ENCODE data around the gene TPRG1. TPM values are rescaled to one million over a fixed set of nuclear protein-coding genes. Genes with fewer than 3 reads are reported as not detected.
"Not testable (repeated sequence)": the region's sequence is repeated elsewhere in the genome, so short reads cannot be mapped to it uniquely, and the experiment has no call there.

Gene TPRG1
- total RNA-seq, 1 experiment from 2014 or later = not detected

DNA sequence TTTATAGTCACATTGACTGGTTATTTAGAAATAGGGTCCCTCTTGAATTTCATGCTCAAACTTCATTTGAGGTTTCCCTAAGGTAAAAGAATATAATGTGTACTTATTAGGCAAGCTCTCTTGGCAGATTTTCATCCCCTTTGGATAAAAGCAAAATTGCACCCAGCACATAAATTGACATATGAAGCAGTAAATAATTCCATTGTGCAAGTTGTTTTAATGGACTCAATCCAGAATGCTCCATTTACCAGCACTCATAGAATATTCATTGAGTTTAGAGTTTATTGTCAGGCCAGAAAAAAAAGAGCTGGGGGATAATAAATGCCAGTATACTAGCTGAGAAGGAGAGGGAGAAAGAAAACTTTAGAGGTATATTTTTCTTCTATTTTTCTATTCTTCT, 136.8 kb downstream of the TPRG1 start:
- DNase-seq (ENCODE audit: low spot score) = no peak

- no peak for DNase-seq (ENCODE audit: low spot score)
Observed at GRCh38 chr3:189309400-189309975, 137.7 kb downstream of the TPRG1 start.

GRCh38 chr3:189311521-189311920, 139.8 kb downstream of the TPRG1 start:
- DNase-seq (ENCODE audit: low spot score) = no peak

GRCh38 chr3:189312866-189313265, 141.1 kb downstream of the TPRG1 start:
- DNase-seq (ENCODE audit: low spot score) = no peak

GRCh38 chr3:189316296-189317019, 144.7 kb downstream of the TPRG1 start:
- peak; percentile 81 for DNase-seq (ENCODE audit: low spot score)

GRCh38 chr3:189317911-189318310, 146.1 kb downstream of the TPRG1 start:
- no peak for DNase-seq (ENCODE audit: low spot score)

DNA sequence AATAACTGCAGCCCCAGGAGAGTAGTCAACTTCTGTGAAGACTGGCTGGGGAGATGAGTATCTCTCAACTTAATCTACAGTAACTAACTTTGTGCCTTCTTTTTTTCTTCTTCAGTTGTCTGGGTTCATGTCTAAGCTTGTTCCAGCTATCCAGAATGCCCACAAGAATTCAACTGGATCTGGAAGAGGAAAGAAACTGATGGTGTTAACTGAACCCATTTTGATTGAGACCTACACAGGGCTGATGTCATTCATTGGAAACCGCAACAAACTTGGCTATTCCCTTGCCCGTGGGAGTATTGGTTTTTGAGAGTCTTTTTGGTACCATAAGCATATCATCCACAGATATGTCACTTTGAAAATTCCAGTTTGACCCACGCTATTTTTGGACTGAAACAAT, 148.7 kb downstream of the TPRG1 start:
- no peak for DNase-seq (ENCODE audit: low spot score)

- DNase-seq (ENCODE audit: low spot score) = no peak
Observed at GRCh38 chr3:189322339-189322738, 150.6 kb downstream of the TPRG1 start.

- peak; percentile 97 for DNase-seq (ENCODE audit: low spot score)
Observed at GRCh38 chr3:189324538-189325138, 152.9 kb downstream of the TPRG1 start.

- DNase-seq (ENCODE audit: low spot score) = peak; percentile 33
Observed at GRCh38 chr3:189325454-189325853, 153.7 kb downstream of the TPRG1 start.

- not testable (repeated sequence) for DNase-seq (ENCODE audit: low spot score)
Observed at GRCh38 chr3:189329630-189330029, 157.9 kb downstream of the TPRG1 start.

GRCh38 chr3:189330066-189330465, 158.3 kb downstream of the TPRG1 start:
- DNase-seq (ENCODE audit: low spot score) = no peak

GRCh38 chr3:189331002-189331418, 159.2 kb downstream of the TPRG1 start:
- no peak for DNase-seq (ENCODE audit: low spot score)

GRCh38 chr3:189334064-189334920, 162.5 kb downstream of the TPRG1 start:
- peak; percentile 28 for DNase-seq (ENCODE audit: low spot score)

- peak; percentile 11 for DNase-seq (ENCODE audit: low spot score)
Observed at GRCh38 chr3:189337673-189338091, 165.9 kb downstream of the TPRG1 start.

- DNase-seq (ENCODE audit: low spot score) = no peak
Observed at GRCh38 chr3:189338366-189338765, 166.6 kb downstream of the TPRG1 start.

DNA sequence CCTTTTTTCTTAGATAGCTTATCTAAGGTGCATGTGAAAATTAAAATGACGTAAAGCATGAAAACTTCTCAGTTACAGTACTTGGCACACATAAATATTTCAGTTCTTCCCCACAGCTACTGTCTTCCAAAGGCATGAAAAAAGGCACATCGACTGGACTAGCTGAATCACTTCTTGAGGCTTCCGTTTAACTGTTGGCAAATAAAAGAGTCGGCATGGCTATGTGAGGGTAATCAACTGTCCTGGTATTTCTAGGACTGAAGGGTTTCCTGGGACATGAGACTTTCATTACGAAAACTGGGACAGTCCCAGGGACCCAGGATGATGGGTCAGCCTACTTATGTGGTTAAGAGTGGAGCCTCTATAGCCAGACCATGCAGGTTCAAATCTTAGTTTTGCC, 168.2 kb downstream of the TPRG1 start:
- DNase-seq (ENCODE audit: low spot score) = no peak

DNA sequence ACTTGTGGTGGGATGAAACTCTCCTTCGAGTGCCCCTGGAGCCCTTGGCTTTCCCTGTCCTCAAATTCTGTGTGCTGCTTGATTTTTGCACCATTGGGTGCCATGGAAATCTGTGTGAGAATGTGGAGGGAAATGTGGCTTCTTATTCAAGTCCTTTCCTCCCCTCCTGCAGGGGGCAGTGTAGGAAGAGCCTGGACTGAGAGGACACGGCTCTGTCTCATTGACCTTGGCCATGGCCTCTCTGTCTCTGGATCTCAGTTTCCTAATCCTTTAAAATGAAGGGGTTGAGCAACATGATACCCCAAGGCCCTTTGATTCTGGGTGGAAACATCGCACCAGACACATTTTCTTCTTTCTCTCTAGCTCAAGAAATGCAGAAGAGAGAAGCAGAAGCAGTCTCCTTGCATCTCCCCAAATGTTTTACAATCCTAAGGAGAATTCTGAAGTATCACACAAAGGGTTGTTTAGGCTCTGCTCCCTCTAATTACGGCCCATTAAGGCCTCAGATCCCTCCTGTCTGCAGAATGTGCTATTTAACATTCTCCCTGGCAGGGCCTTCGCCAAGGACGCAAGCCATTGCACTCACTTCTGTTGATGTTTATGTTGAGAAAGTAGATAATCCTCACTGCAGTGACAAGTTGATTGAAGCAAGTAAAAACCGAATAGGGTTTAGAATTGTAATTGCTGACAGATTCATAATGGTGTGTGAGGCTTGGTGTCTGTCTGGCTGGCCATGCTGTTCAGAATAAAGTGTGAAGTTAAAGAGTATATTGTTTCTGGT, 169.1 kb downstream of the TPRG1 start:
- DNase-seq (ENCODE audit: low spot score) = no peak

DNA sequence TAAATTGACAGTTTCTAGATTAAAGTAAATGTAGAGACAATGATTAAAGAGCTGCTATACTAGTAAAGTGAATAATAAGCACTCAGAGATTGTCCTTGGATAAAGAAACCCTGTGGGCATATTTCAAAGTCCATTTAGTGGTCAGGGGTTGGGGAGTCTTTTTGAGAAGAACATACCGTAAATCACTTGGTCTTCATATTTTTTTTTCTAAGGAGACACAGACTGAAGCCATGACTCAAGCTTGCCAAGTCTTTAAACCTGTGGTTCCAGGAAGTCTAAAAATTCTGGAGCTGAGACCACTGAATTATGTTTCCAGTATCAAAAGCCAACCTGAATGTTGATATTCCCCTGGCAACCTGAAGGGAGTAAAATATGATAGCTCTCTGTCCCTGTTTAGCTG, 171.0 kb downstream of the TPRG1 start:
- no peak for DNase-seq (ENCODE audit: low spot score)

- DNase-seq (ENCODE audit: low spot score) = no peak
Observed at GRCh38 chr3:189344996-189345395, 173.2 kb downstream of the TPRG1 start.

DNA sequence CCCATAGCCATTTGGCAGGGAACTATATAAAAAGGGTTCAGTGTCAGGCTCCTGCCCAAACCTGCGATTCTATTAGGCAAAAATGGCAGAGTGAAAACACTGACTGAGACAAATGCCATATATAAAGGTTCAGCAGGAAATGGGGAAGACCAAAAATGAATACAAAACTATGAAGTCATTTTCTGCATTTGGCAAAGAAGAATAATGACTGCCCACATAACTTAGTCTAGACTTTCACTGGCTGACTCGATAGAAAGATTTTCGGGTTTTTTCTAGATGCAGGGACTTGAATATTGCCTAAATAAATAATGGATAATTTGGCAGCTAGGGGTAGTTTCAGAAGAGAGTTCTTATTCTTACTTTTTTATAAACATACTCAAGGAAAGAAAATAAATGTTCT, 178.0 kb downstream of the TPRG1 start:
- DNase-seq (ENCODE audit: low spot score) = no peak
